CD14-positive monocyte (primary cell): ENCODE measurements around the gene TULP3. TPM values are rescaled to one million over a fixed set of nuclear protein-coding genes. Genes with fewer than 3 reads are reported as not detected.

Experiments
- DNase-seq, 3 donors: peaks; one replicate each; pipeline ENCODE4 v3.0.0-alpha.2; 2011 to 2022
- H2AFZ ChIP-seq: 2 replicates; pipeline ENCODE4 v1.6.0; 2012; ENCODE audit warnings: mild to moderate bottlenecking, low read depth, low read length, inconsistent platforms; ENCODE audit not compliant: insufficient read depth, poor library complexity, severe bottlenecking
- H3K27ac ChIP-seq, 2 donors: 1 replicate in 1 of 2; 2 replicates in 1 of 2; pipeline ENCODE4 v1.5.1; 2012 to 2013; ENCODE audit warnings: low read length in 2 of 2, control low read depth in 1 of 2, inconsistent platforms in 1 of 2, low read depth in 1 of 2, mild to moderate bottlenecking in 1 of 2
- H3K27me3 ChIP-seq, 2 donors: one replicate each; pipeline versions ENCODE4 v1.6.0 to v1.6.1; 2011 to 2013; ENCODE audit warnings: low read length in 2 of 2; ENCODE audit not compliant: control insufficient read depth in 2 of 2, insufficient read depth in 2 of 2
- H3K36me3 ChIP-seq, 2 donors: replicated peaks in 1 of 2; 1 replicate in 1 of 2; 2 replicates in 1 of 2; pipeline versions ENCODE4 v1.5.1 to v1.6.1; 2012 to 2013; ENCODE audit warnings: low read length in 2 of 2, control low read depth in 1 of 2, inconsistent platforms in 1 of 2, mild to moderate bottlenecking in 1 of 2; ENCODE audit not compliant: insufficient read depth in 2 of 2, control insufficient read depth in 1 of 2
- H3K4me1 ChIP-seq, 2 donors: 1 replicate in 1 of 2; 2 replicates in 1 of 2; pipeline versions ENCODE4 v1.5.1 to v1.6.1; 2012 to 2013; ENCODE audit warnings: low read length in 2 of 2, control low read depth in 1 of 2, inconsistent platforms in 1 of 2, mild to moderate bottlenecking in 1 of 2, moderate library complexity in 1 of 2; ENCODE audit not compliant: insufficient read depth in 2 of 2, control insufficient read depth in 1 of 2
- H3K4me2 ChIP-seq: replicated peaks from 2 replicates; pipeline ENCODE3; 2012; ENCODE audit warnings: low read length, moderate library complexity, mild to moderate bottlenecking; ENCODE audit not compliant: poor library complexity, severe bottlenecking; ENCODE audit errors: extremely low read depth
- H3K4me3 ChIP-seq, 3 experiments: fragments of 200-600 bp in 1 of 3; sonication (generic) in 1 of 3; replicated peaks in 1 of 3; 1 replicate in 2 of 3; 2 replicates in 1 of 3; pipeline ENCODE4 v1.5.1; 2011 to 2013; ENCODE audit warnings: low read length in 3 of 3, mild to moderate bottlenecking in 3 of 3, control low read depth in 2 of 3, low read depth in 2 of 3, inconsistent platforms in 1 of 3, moderate library complexity in 1 of 3
- H3K79me2 ChIP-seq: 2 replicates; pipeline ENCODE4 v1.6.0; 2012; ENCODE audit warnings: mild to moderate bottlenecking, control low read depth, inconsistent platforms, low read length, moderate library complexity; ENCODE audit not compliant: insufficient read depth
- H3K9ac ChIP-seq: 2 replicates; pipeline ENCODE4 v1.6.0; 2017; ENCODE audit warnings: low read length, mild to moderate bottlenecking; ENCODE audit not compliant: insufficient read depth, poor library complexity, severe bottlenecking
- H3K9me3 ChIP-seq, 2 donors: replicated peaks in 1 of 2; 1 replicate in 1 of 2; 2 replicates in 1 of 2; pipeline versions ENCODE4 v1.5.1 to v1.6.1; 2012 to 2013; ENCODE audit warnings: low read length in 2 of 2, control low read depth in 1 of 2; ENCODE audit not compliant: control insufficient read depth in 1 of 2, insufficient read depth in 1 of 2
- H4K20me1 ChIP-seq: 2 replicates; pipeline ENCODE4 v1.6.0; 2012; ENCODE audit warnings: mild to moderate bottlenecking, low read length, control low read depth, moderate library complexity; ENCODE audit not compliant: insufficient read depth
- H3K27ac Mint-ChIP-seq, 7 donors: one replicate each; pipeline ENCODE4 v1.8.0; 2020; ENCODE audit warnings: mild to moderate bottlenecking in 7 of 7, mixed read lengths in 7 of 7, moderate library complexity in 6 of 7, inconsistent platforms in 2 of 7
- H3K27me3 Mint-ChIP-seq, 3 donors: one replicate each; pipeline ENCODE4 v1.8.0; 2021 to 2022; ENCODE audit warnings: low read depth in 3 of 3, mild to moderate bottlenecking in 3 of 3, mixed read lengths in 3 of 3, moderate library complexity in 3 of 3, inconsistent platforms in 1 of 3
- H3K36me3 Mint-ChIP-seq, 2 donors: one replicate each; pipeline ENCODE4 v1.8.0; 2020; ENCODE audit warnings: mixed read lengths in 2 of 2, inconsistent platforms in 1 of 2, mild to moderate bottlenecking in 1 of 2
- H3K4me1 Mint-ChIP-seq: one replicate; pipeline ENCODE4 v1.8.0; 2020; ENCODE audit warnings: mild to moderate bottlenecking, mixed read lengths
- H3K4me3 Mint-ChIP-seq, 2 donors: one replicate each; pipeline ENCODE4 v1.8.0; 2020; ENCODE audit warnings: mild to moderate bottlenecking in 2 of 2, mixed read lengths in 2 of 2, moderate library complexity in 1 of 2
- H3K9me3 Mint-ChIP-seq, 7 donors: one replicate each; pipeline ENCODE4 v1.8.0; 2020 to 2022; ENCODE audit warnings: mixed read lengths in 7 of 7, mild to moderate bottlenecking in 6 of 7, moderate library complexity in 6 of 7, inconsistent platforms in 2 of 7
- CTCF ChIP-seq: fragments of 200-600 bp; IDR thresholded peaks from one replicate; pipeline ENCODE4 v1.8.0; 2022; ENCODE audit warnings: antibody characterized with exemption, mild to moderate bottlenecking
- WGBS: methylation state at CpG from one replicate; pipeline ENCODE4 v1.1.5; 2013; ENCODE audit warnings: missing lambda C conversion rate; ENCODE audit not compliant: insufficient coverage; 5-methylcytosine and 5-hydroxymethylcytosine counted together
- intact Hi-C, 2 donors: fragments of 100-400 bp; cut with micrococcal nuclease; formaldehyde crosslinking; loops; one replicate each; pipeline versions ENCODE4 v1.15.0 to v1.15.1; 2023
- polyA plus RNA-seq, 3 donors: library from polyadenylated mRNA; depleted of rRNA in 1 of 3; unstranded in 2 of 3; stranded (reverse) in 1 of 3; fragments of 300-500 nt in 2 of 3; fragments of >200 nt in 1 of 3; fragmentation: Illumina TruSeq in 2 of 3; gene quantifications; 1 replicate in 2 of 3; 2 replicates in 1 of 3; pipeline ENCODE4 v1.2.3, GENCODE V29; 2012 to 2021

Gene TULP3
- polyA plus RNA-seq, 3 donors = 1.7 to 3.6 (median 2.3) TPM

GRCh38 chr12:2895051-2895451 is 4.4 kb downstream of the TULP3 start:
- intact Hi-C loops = no loop called here
- H3K9me3 Mint-ChIP-seq = no peaks in the 10 kb centered on the region
- Histone ChIP-seq H3K36me3 (no peaks in the 10 kb centered on the region), H3K9me3 (no peaks in the 10 kb centered on the region), H3K4me2 (no peak overlapping the region), H3K9ac (no peak overlapping the region), H3K27ac (no peak overlapping the region), H2AFZ (no peak overlapping the region), H3K4me3 (no peak overlapping the region), H4K20me1 (no peaks in the 10 kb centered on the region), H3K27me3 (peaks cover 0 to 4% of the 10 kb centered on the region in 2 donors), H3K4me1 (peaks cover 10 to 15% of the 10 kb centered on the region in 2 donors), H3K79me2 (no peaks in the 10 kb centered on the region)
- H3K4me1 Mint-ChIP-seq = peaks cover 9% of the 10 kb centered on the region
- WGBS = no CpG with 5 or more reads among the region's 2 CpGs
- no peak overlapping the region for H3K4me3 Mint-ChIP-seq
- H3K27ac Mint-ChIP-seq = no peak overlapping the region
- TF ChIP-seq CTCF = no peak
- H3K36me3 Mint-ChIP-seq = no peaks in the 10 kb centered on the region
- no peak for DNase-seq
- peaks cover 4 to 13% (median 11%) of the 10 kb centered on the region in 3 donors for H3K27me3 Mint-ChIP-seq

- Mint-ChIP-seq H3K27ac (no peak overlapping the region), H3K27me3 (peaks cover 4 to 13% (median 11%) of the 10 kb centered on the region in 3 donors), H3K4me3 (no peak overlapping the region), H3K36me3 (no peaks in the 10 kb centered on the region), H3K9me3 (no peaks in the 10 kb centered on the region), H3K4me1 (peaks cover 5% of the 10 kb centered on the region)
- DNase-seq = no peak
- no peaks in the 10 kb centered on the region for H3K79me2 ChIP-seq
- H3K9ac ChIP-seq = no peak overlapping the region
- H3K27ac ChIP-seq = no peak overlapping the region
- WGBS = no CpG with 5 or more reads among the region's 2 CpGs
- no peak overlapping the region for H2AFZ ChIP-seq
- peaks cover 0 to 4% of the 10 kb centered on the region in 2 donors for H3K27me3 ChIP-seq
- no peak overlapping the region for H3K4me3 ChIP-seq
- H3K4me1 ChIP-seq = peaks cover 7 to 11% of the 10 kb centered on the region in 2 donors
- intact Hi-C loops = no loop called here
- no peaks in the 10 kb centered on the region for H3K36me3 ChIP-seq
- no peak for TF ChIP-seq CTCF
- no peaks in the 10 kb centered on the region for H3K9me3 ChIP-seq
- H4K20me1 ChIP-seq = no peaks in the 10 kb centered on the region
- no peak overlapping the region for H3K4me2 ChIP-seq
Measured at GRCh38 chr12:2895511-2895910, 4.8 kb downstream of the TULP3 start.
